Stimulated activated CD4-positive, alpha-beta T cell treated with anti-CD3 and anti-CD28 coated beads, Interleukin-2, amount 100 ng/mL, for 4 hours (primary cell): ENCODE data around the gene CHRM1.
A peak's percentile ranks its signal among the peaks of the same experiment; 100 is the strongest.

Experiments used
- DNase-seq: peaks from one replicate; pipeline ENCODE4 v3.0.0-alpha.2; 2020; ENCODE audit warnings: low read depth

CHRM1 gene

GRCh38 chr11:62905296-62905695 lies 15.9 kb downstream of the CHRM1 start:
- no peak for DNase-seq

GRCh38 chr11:62902932-62903331 lies 18.2 kb downstream of the CHRM1 start:
- DNase-seq = no peak

DNA sequence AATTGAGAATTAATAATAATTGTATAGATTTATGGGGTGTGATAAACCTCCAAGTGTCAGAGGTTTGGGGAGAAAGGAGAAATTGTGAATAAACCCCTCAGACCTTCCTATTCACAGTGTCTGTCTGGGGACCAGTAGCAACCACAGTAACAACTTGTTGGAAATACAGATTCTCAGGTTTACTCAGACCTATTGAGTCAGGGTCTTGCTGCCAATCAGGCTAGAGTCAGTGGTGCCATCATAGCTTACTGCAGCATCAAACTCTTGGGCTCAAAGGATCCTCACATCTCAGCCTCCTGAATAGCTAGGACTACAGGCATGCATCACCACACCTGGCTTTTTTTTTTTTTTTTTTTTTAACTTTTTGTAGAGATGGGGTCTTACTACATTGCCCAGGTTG lies 23.1 kb downstream of the CHRM1 start:
- no peak for DNase-seq

DNA sequence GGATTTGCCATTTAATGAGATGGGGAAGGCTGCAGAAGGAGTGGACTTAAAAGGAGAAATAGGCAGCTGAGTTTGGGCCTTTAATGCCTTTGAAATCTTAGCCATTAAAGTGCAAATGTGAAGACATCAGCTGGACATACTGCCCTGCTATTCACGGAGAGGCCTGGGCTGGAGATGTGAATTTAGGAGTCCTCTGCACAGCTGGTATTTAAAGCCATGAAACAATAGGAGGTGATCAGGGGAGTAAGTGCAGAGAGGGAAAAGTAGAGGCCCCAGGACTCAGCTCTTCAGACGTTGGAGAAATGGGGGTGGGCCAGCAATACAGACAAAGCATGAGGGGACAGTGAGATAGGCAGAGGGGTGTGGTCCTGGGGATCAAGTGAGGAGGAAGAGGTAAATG lies 23.9 kb downstream of the CHRM1 start:
- DNase-seq = no peak

DNA sequence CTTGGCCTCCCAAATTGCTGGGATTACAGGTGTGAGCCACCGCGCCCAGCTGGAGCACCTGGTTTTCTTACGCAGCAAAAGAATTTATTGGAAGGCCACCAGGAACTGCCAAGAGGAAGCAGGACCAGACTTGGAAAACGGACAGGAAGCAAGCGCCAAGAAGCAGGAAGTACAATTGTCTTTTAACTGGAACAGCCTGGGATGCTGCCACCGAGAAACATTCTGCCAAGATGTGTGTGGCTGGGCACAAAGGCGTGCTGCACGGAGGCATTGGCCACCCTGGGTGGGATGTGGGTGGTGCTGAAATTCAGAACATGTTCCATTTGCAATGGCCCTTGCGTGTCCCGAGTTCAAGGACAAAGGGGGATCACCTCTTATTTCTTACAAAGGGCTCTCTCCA lies 25.1 kb downstream of the CHRM1 start:
- DNase-seq = no peak

DNA sequence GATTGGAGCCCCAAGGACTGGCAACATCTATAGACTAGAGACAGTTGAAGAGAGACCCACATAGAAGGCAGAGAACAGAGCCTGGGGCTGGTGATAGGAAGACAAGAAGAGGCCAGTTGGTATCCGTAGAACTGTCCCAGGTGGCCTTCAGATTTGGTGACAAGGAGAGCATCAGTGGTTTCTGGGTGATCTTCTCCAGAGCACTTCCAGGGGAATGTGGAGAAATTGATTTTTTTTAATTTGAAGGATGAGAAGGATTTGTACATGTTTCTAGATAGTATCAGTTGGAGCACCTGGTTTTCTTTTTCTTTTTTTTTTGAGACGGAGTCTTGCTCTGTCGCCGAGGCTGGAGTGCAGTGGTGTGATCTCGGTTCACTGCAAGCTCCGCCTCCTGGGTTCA lies 25.7 kb downstream of the CHRM1 start:
- no peak for DNase-seq

- DNase-seq = no peak
Observed at GRCh38 chr11:62892077-62892922, 28.9 kb downstream of the CHRM1 start.

DNA sequence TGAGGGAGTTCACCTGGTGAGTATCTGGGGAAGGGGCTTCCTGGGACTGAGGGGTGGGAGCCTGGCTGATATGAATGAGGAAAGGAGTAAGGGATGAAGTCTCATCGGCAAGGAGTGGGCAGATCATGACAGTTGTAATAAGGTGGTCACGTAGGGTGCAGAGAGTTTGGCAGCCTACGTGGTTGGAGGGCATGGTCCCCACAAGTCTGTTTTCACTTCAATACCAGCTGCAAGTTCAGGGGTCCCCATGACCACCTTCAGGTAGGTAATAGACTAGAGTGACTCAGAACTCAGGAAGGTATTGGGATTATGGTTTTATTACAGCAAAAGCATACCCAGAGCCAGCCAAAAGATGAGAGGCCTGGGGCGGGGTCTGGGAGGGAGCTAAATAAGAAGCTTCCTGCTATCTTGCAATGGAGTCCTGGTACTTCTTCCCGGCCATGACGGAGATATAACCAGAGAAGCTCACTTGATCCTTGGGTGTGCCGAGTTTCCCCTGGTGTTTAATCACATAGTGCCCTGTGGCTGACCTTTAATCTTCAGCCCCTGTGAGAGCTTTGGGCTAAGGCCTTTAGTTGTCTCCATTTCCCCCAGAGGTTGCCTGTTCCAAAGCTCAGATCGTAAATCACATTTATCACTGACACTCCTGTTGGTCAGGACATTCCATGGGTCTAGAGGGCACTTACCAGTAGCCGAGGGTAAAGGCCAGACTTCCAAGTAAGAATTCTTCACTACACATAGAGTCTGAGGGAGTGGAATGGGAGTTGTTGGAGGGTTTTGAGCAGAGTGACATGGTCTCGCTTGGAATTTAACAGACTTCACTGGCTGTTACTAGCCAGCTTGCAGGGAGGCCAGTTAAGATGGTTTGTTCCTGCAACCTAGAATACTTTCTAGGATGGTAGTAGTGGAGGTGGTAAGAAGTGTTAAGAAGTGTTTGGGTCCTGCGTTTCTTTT lies 31.4 kb downstream of the CHRM1 start:
- no peak for DNase-seq

GRCh38 chr11:62889126-62889483 lies 32.1 kb downstream of the CHRM1 start:
- no peak for DNase-seq

DNA sequence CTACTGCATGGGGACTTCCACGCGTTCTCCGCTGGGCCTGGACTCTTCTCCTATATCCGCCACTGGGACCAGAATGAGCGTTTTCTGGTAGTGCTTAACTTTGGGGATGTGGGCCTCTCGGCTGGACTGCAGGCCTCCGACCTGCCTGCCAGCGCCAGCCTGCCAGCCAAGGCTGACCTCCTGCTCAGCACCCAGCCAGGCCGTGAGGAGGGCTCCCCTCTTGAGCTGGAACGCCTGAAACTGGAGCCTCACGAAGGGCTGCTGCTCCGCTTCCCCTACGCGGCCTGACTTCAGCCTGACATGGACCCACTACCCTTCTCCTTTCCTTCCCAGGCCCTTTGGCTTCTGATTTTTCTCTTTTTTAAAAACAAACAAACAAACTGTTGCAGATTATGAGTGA lies 32.8 kb downstream of the CHRM1 start:
- DNase-seq = no peak

DNA sequence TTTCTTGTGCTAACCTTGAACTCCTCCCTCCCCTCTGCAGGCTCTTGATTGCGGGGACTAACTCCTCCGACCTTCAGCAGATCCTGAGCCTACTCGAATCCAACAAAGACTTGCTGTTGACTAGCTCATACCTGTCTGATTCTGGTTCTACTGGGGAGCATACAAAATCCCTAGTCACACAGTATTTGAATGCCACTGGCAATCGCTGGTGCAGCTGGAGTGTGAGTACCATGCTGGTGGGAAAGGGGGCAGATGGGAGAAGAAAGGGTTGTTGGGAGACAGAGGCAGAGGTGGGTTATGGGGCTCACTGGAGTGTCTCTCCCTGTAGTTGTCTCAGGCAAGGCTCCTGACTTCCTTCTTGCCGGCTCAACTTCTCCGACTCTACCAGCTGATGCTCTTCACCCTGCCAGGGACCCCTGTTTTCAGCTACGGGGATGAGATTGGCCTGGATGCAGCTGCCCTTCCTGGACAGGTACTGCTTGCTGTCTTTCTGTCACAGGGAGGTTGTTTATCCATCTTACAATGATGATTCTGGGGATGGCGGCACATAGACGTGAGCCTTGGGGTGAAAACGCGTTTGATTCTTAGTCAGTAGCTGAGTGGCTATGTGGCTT lies 35.9 kb downstream of the CHRM1 start:
- no peak for DNase-seq

DNA sequence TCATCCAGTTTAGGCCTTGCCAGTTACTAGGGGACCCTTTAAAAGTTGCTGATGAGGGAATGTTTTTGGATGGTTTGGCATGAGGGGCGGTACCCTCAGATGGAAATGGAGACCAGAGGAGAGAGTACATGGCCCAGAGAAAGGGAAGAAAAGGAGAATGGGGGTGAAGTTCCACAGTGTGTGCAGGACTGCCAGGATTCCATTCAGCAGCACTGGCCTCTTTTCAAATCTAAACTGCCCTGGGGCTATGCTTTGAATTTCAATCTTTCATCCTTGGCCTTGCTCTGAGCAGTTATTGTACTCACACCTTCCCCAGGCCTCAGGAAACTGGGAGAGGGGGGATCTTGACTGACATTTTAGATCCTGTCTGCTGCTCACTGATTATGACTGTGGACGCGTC lies 37.5 kb downstream of the CHRM1 start:
- DNase-seq = no peak

GRCh38 chr11:62882788-62883501 lies 38.2 kb downstream of the CHRM1 start:
- no peak for DNase-seq

DNA sequence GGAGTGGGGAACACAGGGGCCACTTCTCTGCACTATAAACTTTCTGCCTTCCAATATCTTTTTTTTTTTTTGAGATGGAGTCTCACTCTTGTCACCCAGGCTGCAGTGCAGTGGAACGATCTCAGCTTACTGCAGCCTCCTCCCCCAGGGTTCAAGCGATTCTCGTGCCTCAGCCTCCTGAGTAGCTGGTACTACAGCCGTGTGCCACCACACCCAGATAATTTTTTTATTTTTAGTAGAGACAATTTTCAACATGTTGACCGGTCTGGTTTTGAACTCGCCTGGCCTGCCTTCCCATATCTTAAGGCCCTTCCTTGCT lies 38.8 kb downstream of the CHRM1 start:
- no peak for DNase-seq

GRCh38 chr11:62881579-62882430 lies 39.4 kb downstream of the CHRM1 start:
- peak; percentile 95 for DNase-seq

DNA sequence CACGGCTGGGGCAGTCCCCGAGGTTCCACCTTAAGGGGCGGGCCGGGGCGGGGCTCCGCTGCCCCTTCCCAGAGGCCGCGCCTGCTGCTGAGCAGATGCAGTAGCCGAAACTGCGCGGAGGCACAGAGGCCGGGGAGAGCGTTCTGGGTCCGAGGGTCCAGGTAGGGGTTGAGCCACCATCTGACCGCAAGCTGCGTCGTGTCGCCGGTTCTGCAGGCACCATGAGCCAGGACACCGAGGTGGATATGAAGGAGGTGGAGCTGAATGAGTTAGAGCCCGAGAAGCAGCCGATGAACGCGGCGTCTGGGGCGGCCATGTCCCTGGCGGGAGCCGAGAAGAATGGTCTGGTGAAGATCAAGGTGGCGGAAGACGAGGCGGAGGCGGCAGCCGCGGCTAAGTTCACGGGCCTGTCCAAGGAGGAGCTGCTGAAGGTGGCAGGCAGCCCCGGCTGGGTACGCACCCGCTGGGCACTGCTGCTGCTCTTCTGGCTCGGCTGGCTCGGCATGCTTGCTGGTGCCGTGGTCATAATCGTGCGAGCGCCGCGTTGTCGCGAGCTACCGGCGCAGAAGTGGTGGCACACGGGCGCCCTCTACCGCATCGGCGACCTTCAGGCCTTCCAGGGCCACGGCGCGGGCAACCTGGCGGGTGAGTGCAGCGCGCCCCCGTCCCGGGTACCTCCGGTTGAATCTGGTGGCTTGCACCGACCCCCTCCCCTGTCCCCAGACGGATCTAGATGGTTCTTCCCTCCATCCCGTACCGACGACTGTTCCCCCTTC lies 40.2 kb downstream of the CHRM1 start, which contains the start of gene SLC3A2:
Gene SLC3A2, plus strand, starts transcription at position 94 of the 776 bp plus-strand sequence. Its CDS starts 128 bp downstream, at position 222.
- peak; percentile 85 for DNase-seq

- no peak for DNase-seq
Observed at GRCh38 chr11:62880231-62880802, 40.8 kb downstream of the CHRM1 start.

- no peak for DNase-seq
Observed at GRCh38 chr11:62879235-62879978, 41.8 kb downstream of the CHRM1 start.

GRCh38 chr11:62876712-62877111 lies 44.5 kb downstream of the CHRM1 start:
- no peak for DNase-seq
